Karpas-422 (cell line): ENCODE data around the gene PALMD. TPM values are rescaled to one million over a fixed set of nuclear protein-coding genes. Genes with fewer than 3 reads are reported as not detected.
A peak's percentile ranks its signal among the peaks of the same experiment; 100 is the strongest.

ENCODE experiments used
- DNase-seq: peaks from one replicate; pipeline ENCODE4 v3.0.0-alpha.2; 2015
- H2AFZ ChIP-seq: fragments of 200-600 bp; sonication (generic); 2 replicates; pipeline ENCODE4 v1.6.1; 2014; ENCODE audit warnings: antibody characterized with exemption, low read length, mixed read lengths
- H3K27ac ChIP-seq: fragments of 200-600 bp; sonication (generic); 2 replicates; pipeline ENCODE4 v1.5.1; 2014; ENCODE audit warnings: mild to moderate bottlenecking, low read length, moderate library complexity
- H3K27me3 ChIP-seq: fragments of 200-600 bp; sonication (generic); 2 replicates; pipeline ENCODE4 v1.6.1; 2014; ENCODE audit warnings: low read length, mixed read lengths
- H3K36me3 ChIP-seq: fragments of 200-600 bp; sonication (generic); 2 replicates; pipeline ENCODE4 v1.6.1; 2014; ENCODE audit warnings: low read length, mixed read lengths; ENCODE audit not compliant: insufficient read depth
- H3K4me1 ChIP-seq: fragments of 200-600 bp; sonication (generic); 2 replicates; pipeline ENCODE4 v1.6.1; 2014; ENCODE audit warnings: mild to moderate bottlenecking, low read length, mixed read lengths
- H3K4me2 ChIP-seq: fragments of 200-600 bp; sonication (generic); 2 replicates; pipeline ENCODE4 v1.6.1; 2014; ENCODE audit warnings: low read length, low read depth, mild to moderate bottlenecking; ENCODE audit not compliant: poor library complexity, severe bottlenecking
- H3K4me3 ChIP-seq: fragments of 200-600 bp; sonication (generic); 2 replicates; pipeline ENCODE4 v1.5.1; 2014; ENCODE audit warnings: mild to moderate bottlenecking, antibody characterized with exemption, low read length, mixed read lengths
- H3K79me2 ChIP-seq: fragments of 200-600 bp; sonication (generic); 2 replicates; pipeline ENCODE4 v1.6.1; 2014; ENCODE audit warnings: mild to moderate bottlenecking, low read length, mixed read lengths
- H3K9ac ChIP-seq: fragments of 200-600 bp; sonication (generic); 2 replicates; pipeline ENCODE4 v1.6.0; 2014; ENCODE audit warnings: low read length
- H3K9me2 ChIP-seq: fragments of 200-600 bp; sonication (generic), shearing (Covaris generic); replicated peaks from 2 replicates; pipeline ENCODE4 v1.6.0; 2014; ENCODE audit warnings: mild to moderate bottlenecking, low read length, moderate library complexity; ENCODE audit not compliant: insufficient read depth
- H3K9me3 ChIP-seq: fragments of 300-700, 200-600 bp; sonication (generic); 2 replicates; pipeline ENCODE4 v1.6.1; 2014; ENCODE audit warnings: low read length, mixed read lengths
- H4K20me1 ChIP-seq: fragments of 200-600 bp; sonication (generic); 2 replicates; pipeline ENCODE4 v1.6.1; 2014; ENCODE audit warnings: mild to moderate bottlenecking, antibody characterized with exemption, low read length, low read depth; ENCODE audit not compliant: insufficient read depth
- total RNA-seq: library from RNA; depleted of rRNA; stranded (reverse); fragments of >200 nt; shearing (Covaris generic); gene quantifications from 2 replicates; pipeline ENCODE4 v1.2.3, GENCODE V29; 2014; ENCODE audit warnings: low replicate concordance

The PALMD gene
- total RNA-seq, 1 experiment from 2014 or later: not detected

- Histone ChIP-seq H3K27me3 (no peaks in the 10 kb centered on the region), H3K4me2 (no peak overlapping the region), H2AFZ (no peak overlapping the region), H4K20me1 (no peaks in the 10 kb centered on the region), H3K4me1 (no peaks in the 10 kb centered on the region), H3K4me3 (no peak overlapping the region), H3K27ac (no peak overlapping the region), H3K79me2 (no peaks in the 10 kb centered on the region), H3K36me3 (no peaks in the 10 kb centered on the region), H3K9me2 (no peaks in the 10 kb centered on the region), H3K9ac (no peak overlapping the region), H3K9me3 (no peaks in the 10 kb centered on the region)
- no peak for DNase-seq
Observed at GRCh38 chr1:99696616-99697015, 50.7 kb downstream of the PALMD start.

GRCh38 chr1:99697580-99697979, 51.7 kb downstream of the PALMD start:
- DNase-seq: no peak
- Histone ChIP-seq H3K9me2 (no peaks in the 10 kb centered on the region), H3K4me1 (no peaks in the 10 kb centered on the region), H3K79me2 (no peaks in the 10 kb centered on the region), H3K27me3 (no peaks in the 10 kb centered on the region), H3K9ac (no peak overlapping the region), H3K27ac (no peak overlapping the region), H3K4me3 (no peak overlapping the region), H2AFZ (no peak overlapping the region), H3K4me2 (no peak overlapping the region), H3K9me3 (no peaks in the 10 kb centered on the region), H3K36me3 (no peaks in the 10 kb centered on the region), H4K20me1 (no peaks in the 10 kb centered on the region)

- no peaks in the 10 kb centered on the region for H3K79me2 ChIP-seq
- no peak overlapping the region for H3K9ac ChIP-seq
- no peak overlapping the region for H3K27ac ChIP-seq
- peaks cover 7% of the 10 kb centered on the region; the same call in 1 of the 2 replicates for H3K36me3 ChIP-seq
- H3K9me3 ChIP-seq: no peaks in the 10 kb centered on the region
- no peak for DNase-seq
- no peaks in the 10 kb centered on the region for H4K20me1 ChIP-seq
- H3K27me3 ChIP-seq: no peaks in the 10 kb centered on the region
- H3K9me2 ChIP-seq: no peaks in the 10 kb centered on the region
- no peak overlapping the region for H3K4me2 ChIP-seq
- H2AFZ ChIP-seq: no peak overlapping the region
- no peaks in the 10 kb centered on the region for H3K4me1 ChIP-seq
- no peak overlapping the region for H3K4me3 ChIP-seq
Observed at GRCh38 chr1:99700020-99700419, 54.1 kb downstream of the PALMD start.

GRCh38 chr1:99702221-99702620, 56.3 kb downstream of the PALMD start:
- Histone ChIP-seq H4K20me1 (no peaks in the 10 kb centered on the region), H3K36me3 (peaks cover 7% of the 10 kb centered on the region; the same call in 1 of the 2 replicates), H3K79me2 (no peaks in the 10 kb centered on the region), H3K27ac (no peak overlapping the region), H3K4me2 (no peak overlapping the region), H3K4me1 (no peaks in the 10 kb centered on the region), H3K4me3 (no peak overlapping the region), H2AFZ (no peak overlapping the region), H3K9ac (no peak overlapping the region), H3K9me3 (no peaks in the 10 kb centered on the region), H3K9me2 (no peaks in the 10 kb centered on the region), H3K27me3 (no peaks in the 10 kb centered on the region)
- DNase-seq: no peak

- H4K20me1 ChIP-seq: no peaks in the 10 kb centered on the region
- no peak overlapping the region for H2AFZ ChIP-seq
- no peaks in the 10 kb centered on the region for H3K9me2 ChIP-seq
- no peak overlapping the region for H3K27ac ChIP-seq
- peaks cover 13% of the 10 kb centered on the region; the same call in 1 of the 2 replicates for H3K36me3 ChIP-seq
- no peak overlapping the region for H3K9ac ChIP-seq
- no peaks in the 10 kb centered on the region for H3K9me3 ChIP-seq
- DNase-seq: no peak
- H3K4me3 ChIP-seq: no peak overlapping the region
- no peak overlapping the region for H3K4me2 ChIP-seq
- H3K79me2 ChIP-seq: no peaks in the 10 kb centered on the region
- H3K27me3 ChIP-seq: no peaks in the 10 kb centered on the region
- H3K4me1 ChIP-seq: no peaks in the 10 kb centered on the region
Observed at GRCh38 chr1:99704356-99704816, 58.5 kb downstream of the PALMD start.

- no peaks in the 10 kb centered on the region for H3K79me2 ChIP-seq
- H2AFZ ChIP-seq: no peak overlapping the region
- no peak overlapping the region for H3K4me2 ChIP-seq
- no peak overlapping the region for H3K9ac ChIP-seq
- no peak overlapping the region for H3K27ac ChIP-seq
- no peaks in the 10 kb centered on the region for H3K27me3 ChIP-seq
- DNase-seq: no peak
- H3K4me1 ChIP-seq: no peaks in the 10 kb centered on the region
- H3K9me3 ChIP-seq: no peaks in the 10 kb centered on the region
- H4K20me1 ChIP-seq: no peaks in the 10 kb centered on the region
- H3K9me2 ChIP-seq: no peaks in the 10 kb centered on the region
- H3K4me3 ChIP-seq: no peak overlapping the region
- peaks cover 21% of the 10 kb centered on the region; the same call in 1 of the 2 replicates for H3K36me3 ChIP-seq
Observed at GRCh38 chr1:99705385-99705784, 59.5 kb downstream of the PALMD start.

- Histone ChIP-seq H3K27me3 (no peaks in the 10 kb centered on the region), H4K20me1 (no peaks in the 10 kb centered on the region), H3K4me3 (no peak overlapping the region), H3K4me1 (no peaks in the 10 kb centered on the region), H3K36me3 (peaks cover 43% of the 10 kb centered on the region; the same call in 1 of the 2 replicates), H3K79me2 (no peaks in the 10 kb centered on the region), H3K9me2 (no peaks in the 10 kb centered on the region), H3K27ac (no peak overlapping the region), H3K4me2 (no peak overlapping the region), H2AFZ (no peak overlapping the region), H3K9me3 (no peaks in the 10 kb centered on the region), H3K9ac (no peak overlapping the region)
- peak; percentile 87 for DNase-seq
Observed at GRCh38 chr1:99707535-99708142, 61.7 kb downstream of the PALMD start.

- H3K79me2 ChIP-seq: no peaks in the 10 kb centered on the region
- H3K27ac ChIP-seq: no peak overlapping the region
- no peak for DNase-seq
- H2AFZ ChIP-seq: no peak overlapping the region
- no peaks in the 10 kb centered on the region for H3K4me1 ChIP-seq
- H3K27me3 ChIP-seq: no peaks in the 10 kb centered on the region
- no peaks in the 10 kb centered on the region for H4K20me1 ChIP-seq
- peaks cover 38% of the 10 kb centered on the region; the same call in 1 of the 2 replicates for H3K36me3 ChIP-seq
- H3K9ac ChIP-seq: no peak overlapping the region
- no peaks in the 10 kb centered on the region for H3K9me2 ChIP-seq
- no peaks in the 10 kb centered on the region for H3K9me3 ChIP-seq
- no peak overlapping the region for H3K4me2 ChIP-seq
- H3K4me3 ChIP-seq: no peak overlapping the region
Observed at GRCh38 chr1:99710994-99711393, 65.1 kb downstream of the PALMD start.
